HG02870 (cell line): ENCODE data around the gene SLC35G6.

Experiments
- ATAC-seq: cut with Tn5 transposase; IDR thresholded peaks from one replicate; pipeline ENCODE4 v1.9.1; 2021; ENCODE audit warnings: mild to moderate bottlenecking, moderate library complexity; ENCODE audit not compliant: unreplicated experiment

Gene SLC35G6

DNA sequence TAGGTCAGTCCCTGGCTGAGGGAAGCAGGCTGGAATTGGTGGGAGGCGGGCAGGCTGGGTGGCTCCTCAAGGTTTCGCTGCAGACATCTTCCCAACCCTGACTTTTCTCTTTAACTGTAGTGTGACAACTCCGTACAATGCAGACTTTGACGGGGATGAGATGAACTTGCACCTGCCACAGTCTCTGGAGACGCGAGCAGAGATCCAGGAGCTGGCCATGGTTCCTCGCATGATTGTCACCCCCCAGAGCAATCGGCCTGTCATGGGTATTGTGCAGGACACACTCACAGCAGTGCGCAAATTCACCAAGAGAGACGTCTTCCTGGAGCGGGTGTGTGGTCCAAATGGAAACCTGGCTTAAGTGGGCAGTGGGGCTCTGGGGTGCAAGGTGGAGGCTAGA, 17.9 kb downstream of the SLC35G6 start:
- no peak for ATAC-seq

DNA sequence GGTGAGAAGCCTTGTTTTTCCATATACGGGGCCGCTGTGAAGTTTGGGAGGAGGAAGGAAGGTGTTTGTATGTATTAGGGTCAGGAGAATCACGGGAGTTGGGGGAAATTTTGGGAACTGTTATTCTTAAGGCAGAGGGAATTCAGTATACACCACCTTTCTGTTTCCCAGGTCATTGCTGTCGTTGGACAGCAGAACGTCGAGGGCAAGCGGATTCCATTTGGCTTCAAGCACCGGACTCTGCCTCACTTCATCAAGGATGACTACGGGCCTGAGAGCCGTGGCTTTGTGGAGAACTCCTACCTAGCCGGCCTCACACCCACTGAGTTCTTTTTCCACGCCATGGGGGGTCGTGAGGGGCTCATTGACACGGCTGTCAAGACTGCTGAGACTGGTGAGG, 20.5 kb downstream of the SLC35G6 start:
- no peak for ATAC-seq

DNA sequence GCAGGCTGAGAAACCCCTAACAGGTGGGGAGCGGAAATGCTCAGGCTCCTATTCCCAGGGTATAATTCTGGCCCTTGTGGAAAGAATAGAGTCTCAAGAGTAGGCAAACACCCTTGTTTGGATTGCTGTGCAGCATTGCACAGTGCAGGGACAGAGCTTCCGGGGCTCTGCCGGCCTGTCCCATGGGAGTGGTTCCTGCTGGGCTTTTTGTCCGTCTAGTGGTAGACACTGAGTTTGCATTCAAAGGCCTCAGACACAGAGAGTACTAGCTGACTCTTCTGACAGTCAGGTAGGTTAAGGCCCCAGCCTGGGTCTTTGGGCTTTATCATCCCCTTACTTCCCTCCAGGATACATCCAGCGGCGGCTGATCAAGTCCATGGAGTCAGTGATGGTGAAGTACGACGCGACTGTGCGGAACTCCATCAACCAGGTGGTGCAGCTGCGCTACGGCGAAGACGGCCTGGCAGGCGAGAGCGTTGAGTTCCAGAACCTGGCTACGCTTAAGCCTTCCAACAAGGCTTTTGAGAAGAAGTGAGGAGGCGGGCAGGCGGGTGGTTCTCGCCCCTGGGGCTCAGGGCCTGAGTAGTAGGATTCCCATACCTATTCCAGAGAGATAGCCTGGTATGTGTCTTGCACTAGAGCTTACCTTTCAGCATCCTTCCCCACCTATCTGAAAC, 21.1 kb downstream of the SLC35G6 start:
- ATAC-seq: no peak

DNA sequence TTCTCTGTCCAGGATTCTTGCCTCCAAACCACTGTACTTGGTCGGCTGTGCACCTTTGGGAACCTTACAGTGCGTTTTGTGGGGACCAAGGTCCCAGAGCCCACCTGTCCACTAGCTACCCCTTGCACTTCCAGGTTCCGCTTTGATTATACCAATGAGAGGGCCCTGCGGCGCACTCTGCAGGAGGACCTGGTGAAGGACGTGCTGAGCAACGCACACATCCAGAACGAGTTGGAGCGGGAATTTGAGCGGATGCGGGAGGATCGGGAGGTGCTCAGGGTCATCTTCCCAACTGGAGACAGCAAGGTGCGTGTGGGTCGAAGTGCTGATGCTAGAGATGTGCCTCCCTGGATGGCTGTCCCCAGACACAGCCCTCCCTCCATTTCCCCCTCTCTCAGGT, 21.7 kb downstream of the SLC35G6 start:
- ATAC-seq: no peak

DNA sequence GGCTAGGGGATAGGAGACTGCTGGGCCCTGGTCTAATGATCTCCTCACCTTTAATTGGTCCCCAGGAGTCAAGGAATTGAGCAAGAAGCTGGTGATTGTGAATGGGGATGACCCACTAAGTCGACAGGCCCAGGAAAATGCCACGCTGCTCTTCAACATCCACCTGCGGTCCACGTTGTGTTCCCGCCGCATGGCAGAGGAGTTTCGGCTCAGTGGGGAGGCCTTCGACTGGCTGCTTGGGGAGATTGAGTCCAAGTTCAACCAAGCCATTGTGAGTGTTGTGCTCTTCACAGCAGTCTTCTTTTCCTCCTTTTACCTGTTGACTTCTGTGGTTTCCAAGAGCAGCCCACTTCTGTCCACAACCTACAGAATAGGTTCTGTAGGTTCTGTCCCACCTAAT, 22.3 kb downstream of the SLC35G6 start:
- ATAC-seq: no peak

DNA sequence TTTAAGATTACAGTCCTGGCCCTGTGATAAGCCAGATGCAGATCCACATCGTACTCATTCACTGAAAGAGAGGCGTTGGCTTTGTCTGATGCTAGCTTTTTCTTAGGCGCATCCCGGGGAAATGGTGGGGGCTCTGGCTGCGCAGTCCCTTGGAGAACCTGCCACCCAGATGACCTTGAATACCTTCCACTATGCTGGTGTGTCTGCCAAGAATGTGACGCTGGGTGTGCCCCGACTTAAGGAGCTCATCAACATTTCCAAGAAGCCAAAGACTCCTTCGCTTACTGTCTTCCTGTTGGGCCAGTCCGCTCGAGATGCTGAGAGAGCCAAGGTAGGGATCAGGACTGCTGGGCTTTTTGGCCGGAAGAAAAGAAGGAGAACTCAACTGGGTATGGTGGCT, 26.9 kb downstream of the SLC35G6 start:
- ATAC-seq: no peak

DNA sequence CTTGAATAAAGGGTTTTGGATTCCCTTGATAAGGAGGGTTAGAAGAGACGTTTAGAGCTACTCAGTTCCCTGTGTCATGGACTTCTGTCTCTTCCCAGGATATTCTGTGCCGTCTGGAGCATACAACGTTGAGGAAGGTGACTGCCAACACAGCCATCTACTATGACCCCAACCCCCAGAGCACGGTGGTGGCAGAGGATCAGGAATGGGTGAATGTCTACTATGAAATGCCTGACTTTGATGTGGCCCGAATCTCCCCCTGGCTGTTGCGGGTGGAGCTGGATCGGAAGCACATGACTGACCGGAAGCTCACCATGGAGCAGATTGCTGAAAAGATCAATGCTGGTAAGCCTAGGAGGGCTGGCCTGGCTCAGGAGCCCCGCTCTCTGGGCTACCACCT, 27.6 kb downstream of the SLC35G6 start:
- no peak for ATAC-seq

DNA sequence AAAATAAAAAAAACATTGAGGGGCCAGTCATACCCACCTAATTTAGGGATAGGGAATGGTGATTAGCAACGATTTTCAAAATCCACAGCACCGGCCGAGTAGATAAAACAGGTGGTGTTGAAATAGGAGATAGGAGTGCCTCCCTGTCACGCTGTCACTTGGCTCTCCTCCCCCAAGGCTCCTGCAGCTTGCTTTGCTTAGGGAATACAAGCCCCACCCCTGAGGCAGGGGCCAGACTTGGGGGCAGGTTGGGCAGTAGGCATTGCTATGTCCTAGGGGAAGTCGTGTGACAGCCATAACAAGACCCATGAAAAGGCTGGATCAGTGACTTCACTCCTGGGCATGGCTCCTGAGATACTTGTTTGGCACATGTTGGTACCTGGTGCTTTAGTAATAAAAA, 28.7 kb downstream of the SLC35G6 start:
- ATAC-seq: no peak

DNA sequence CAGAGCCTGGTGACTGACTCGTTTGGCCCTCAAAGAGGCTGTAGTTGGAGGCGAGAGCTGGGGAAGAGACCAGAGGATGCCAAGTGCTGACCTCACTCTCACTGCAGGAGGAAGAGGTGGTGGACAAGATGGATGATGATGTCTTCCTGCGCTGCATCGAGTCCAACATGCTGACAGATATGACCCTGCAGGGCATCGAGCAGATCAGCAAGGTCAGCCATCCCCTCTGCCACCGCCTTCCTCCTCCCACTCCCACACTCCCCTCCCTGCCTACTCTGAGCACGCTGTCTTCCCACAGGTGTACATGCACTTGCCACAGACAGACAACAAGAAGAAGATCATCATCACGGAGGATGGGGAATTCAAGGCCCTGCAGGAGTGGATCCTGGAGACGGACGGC, 29.9 kb downstream of the SLC35G6 start:
- no peak for ATAC-seq

DNA sequence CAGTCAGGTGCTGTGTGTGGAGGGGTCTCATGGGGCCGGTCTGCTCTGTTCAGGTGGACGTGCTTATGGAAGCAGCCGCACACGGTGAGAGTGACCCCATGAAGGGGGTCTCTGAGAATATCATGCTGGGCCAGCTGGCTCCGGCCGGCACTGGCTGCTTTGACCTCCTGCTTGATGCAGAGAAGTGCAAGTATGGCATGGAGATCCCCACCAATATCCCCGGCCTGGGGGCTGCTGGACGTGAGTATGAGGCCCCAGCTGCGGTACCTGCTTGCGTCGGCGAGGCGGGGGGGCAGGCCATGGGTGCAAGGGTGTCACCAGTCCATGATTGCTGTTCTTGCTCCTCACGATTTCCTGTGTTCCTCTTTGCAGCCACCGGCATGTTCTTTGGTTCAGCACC, 30.9 kb downstream of the SLC35G6 start:
- ATAC-seq: no peak

DNA sequence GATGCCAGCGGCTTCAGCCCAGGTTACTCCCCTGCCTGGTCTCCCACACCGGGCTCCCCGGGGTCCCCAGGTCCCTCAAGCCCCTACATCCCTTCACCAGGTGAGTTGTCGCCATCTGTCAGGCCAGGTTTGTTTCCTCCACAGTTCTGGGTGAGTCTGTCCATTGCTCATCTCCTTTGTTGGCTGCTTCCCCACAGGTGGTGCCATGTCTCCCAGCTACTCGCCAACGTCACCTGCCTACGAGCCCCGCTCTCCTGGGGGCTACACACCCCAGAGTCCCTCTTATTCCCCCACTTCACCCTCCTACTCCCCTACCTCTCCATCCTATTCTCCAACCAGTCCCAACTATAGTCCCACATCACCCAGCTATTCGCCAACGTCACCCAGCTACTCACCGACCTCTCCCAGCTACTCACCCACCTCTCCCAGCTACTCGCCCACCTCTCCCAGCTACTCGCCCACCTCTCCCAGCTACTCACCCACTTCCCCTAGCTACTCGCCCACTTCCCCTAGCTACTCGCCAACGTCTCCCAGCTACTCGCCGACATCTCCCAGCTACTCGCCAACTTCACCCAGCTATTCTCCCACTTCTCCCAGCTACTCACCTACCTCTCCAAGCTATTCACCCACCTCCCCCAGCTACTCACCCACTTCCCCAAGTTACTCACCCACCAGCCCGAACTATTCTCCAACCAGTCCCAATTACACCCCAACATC, 31.7 kb downstream of the SLC35G6 start:
- ATAC-seq: no peak

DNA sequence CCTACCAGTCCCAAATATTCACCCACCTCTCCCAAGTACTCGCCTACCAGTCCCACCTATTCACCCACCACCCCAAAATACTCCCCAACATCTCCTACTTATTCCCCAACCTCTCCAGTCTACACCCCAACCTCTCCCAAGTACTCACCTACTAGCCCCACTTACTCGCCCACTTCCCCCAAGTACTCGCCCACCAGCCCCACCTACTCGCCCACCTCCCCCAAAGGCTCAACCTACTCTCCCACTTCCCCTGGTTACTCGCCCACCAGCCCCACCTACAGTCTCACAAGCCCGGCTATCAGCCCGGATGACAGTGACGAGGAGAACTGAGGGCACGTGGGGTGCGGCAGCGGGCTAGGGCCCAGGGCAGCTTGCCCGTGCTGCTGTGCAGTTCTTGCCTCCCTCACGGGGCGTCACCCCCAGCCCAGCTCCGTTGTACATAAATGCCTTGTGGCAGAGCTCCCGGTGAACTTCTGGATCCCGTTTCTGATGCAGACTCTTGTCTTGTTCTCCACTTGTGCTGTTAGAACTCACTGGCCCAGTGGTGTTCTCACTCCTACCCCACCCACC, 32.7 kb downstream of the SLC35G6 start:
- ATAC-seq: no peak

DNA sequence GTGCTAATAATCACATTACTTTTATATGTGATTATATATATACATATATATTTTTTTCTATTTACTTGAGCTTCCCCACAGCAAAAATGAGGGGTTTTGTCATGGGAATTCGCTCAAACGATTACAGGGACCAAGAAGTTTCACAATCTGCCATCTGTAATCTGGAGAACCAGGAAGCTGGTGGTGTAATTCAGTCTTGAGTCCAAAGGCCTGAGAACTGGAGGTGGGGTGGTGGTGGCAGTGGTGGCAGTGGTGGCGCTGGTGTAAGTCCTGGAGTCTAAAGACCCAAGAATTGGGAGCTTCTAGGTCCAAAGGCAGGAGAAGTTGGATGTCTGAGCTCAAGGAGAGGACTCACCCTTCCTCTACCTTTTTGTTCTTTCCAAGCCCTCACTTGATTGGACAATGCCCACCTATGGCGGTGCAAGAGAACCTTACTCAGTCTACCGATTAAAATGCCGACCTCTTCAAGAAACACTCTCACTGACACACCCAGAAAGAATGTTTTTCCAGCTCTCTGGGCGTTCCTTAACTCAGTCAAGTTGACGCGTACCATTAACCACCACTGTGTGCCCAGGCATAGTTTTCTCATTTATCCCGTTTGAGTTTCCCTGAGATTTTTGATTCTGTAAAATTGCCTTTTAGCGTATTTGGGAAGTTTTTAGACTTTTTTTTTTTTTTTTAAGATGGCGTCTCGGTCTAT, 34.8 kb downstream of the SLC35G6 start:
- ATAC-seq: no peak

DNA sequence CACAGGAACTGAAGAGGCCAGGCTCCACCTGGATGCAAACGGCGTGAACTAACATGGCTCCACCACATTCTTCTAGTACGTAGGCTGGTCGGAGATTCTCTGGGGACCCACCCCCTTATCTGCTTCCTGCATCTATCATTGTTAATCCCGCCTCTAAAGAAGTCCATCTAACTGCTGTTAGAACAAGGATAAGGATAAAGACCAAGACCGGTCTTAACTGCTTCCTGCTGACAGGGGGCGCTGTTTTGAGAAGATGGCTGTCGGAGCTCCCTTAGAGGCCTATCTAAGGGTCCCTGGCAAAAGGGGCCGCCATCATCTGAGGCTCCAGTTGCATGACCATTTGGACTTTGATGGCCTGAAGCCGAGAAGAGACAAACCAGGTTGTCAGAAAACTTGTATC, 41.8 kb downstream of the SLC35G6 start:
- no peak for ATAC-seq

DNA sequence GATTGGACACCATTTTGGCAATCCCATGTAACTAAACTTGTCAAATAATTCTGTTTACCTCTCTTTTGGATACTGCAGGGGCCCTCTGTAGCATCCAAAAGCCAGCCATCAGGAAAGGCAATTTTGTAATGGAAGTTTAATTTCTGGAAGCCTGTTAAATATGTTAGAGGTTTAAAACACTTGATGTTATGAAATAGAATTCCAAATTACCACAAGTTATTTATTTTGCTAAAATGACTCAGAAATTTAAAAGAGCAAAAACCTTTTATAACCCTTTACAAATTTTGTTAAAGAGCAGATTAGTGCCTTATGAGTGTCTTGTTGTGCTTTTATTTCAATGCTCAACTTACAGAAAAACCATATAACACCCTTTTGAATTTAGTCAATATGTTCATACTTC, 47.6 kb downstream of the SLC35G6 start:
- no peak for ATAC-seq

DNA sequence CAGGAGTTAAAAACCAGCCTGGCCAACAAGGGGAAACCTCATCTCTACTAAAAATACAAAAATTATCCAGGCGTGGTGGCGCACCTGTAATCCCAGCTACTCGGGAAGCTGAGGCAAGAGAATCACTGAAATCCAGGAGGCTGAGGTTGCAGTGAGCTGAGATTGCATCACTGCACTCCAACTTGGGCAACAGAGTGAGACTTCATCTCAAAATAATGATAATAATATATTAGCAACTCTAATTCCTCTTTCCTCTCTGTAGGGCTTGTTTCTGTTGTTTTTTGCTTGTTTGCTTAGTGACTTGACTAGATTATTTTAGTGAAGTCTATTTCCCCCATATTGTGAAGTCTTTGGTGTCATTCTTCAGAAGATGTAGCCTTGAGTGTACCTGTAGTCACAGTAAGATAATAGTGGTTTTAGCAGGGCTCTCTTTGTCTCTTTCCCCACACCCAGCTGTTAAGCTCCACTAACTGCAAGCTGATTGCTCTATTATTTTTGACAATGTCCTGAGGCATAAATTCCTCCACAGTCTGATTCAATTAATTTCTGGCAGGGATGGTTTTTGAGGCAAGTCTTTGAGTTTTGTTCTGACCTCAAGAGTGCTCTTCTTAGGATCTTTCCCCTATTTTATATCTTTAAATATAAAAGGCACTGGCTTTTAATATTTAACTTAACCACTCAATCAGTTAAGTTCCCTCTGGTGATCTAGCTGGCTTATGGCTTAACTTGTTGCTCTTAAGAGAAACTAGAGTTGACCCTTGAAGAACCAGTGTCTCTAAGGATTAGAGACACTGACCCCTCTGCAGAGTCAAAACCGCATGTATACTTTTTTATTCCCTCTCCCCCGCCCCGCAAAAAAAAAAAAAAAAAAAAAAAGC, 49.0 kb downstream of the SLC35G6 start:
- no peak for ATAC-seq
